Activated T-helper 1 cell treated with Interleukin-2 at 50 U/mL for 16 hours (primary cell): Measurements from ENCODE around the gene KIF22.
A peak's percentile ranks its signal among the peaks of the same experiment; 100 is the strongest.
"Not testable (repeated sequence)": the region's sequence is repeated elsewhere in the genome, so short reads cannot be mapped to it uniquely, and the experiment has no call there.

ENCODE experiments used
- DNase-seq: peaks from one replicate; pipeline ENCODE4 v3.0.0-alpha.2; 2020; ENCODE audit warnings: low read depth

Gene KIF22

GRCh38 chr16:29790183-29790948, at the start of gene KIF22:
TSS of gene KIF22 (plus strand) at chr16:29790751. CDS start at chr16:29790760, 9 bp downstream.
- peak; percentile 100 for DNase-seq

GRCh38 chr16:29742683-29743275, 47.8 kb upstream of the KIF22 start:
- no peak for DNase-seq

GRCh38 chr16:29743475-29743826, 47.1 kb upstream of the KIF22 start:
- DNase-seq, result no peak

GRCh38 chr16:29743827-29744531, 46.6 kb upstream of the KIF22 start:
- DNase-seq, result no peak

GRCh38 chr16:29744541-29745101, 45.9 kb upstream of the KIF22 start:
- no peak for DNase-seq

GRCh38 chr16:29745121-29745852, 45.3 kb upstream of the KIF22 start:
- peak; percentile 38 for DNase-seq

GRCh38 chr16:29745853-29746345, 44.7 kb upstream of the KIF22 start, which contains the start of gene C16orf54:
TSS of gene C16orf54 (minus strand) at chr16:29745990. CDS start at chr16:29744951, 1,039 bp downstream.
- DNase-seq, result peak; percentile 90

GRCh38 chr16:29746518-29746917, 44.0 kb upstream of the KIF22 start:
- DNase-seq, result not testable (repeated sequence)

GRCh38 chr16:29747947-29748759, 42.4 kb upstream of the KIF22 start:
- DNase-seq, result no peak

- not testable (repeated sequence) for DNase-seq
Measured at GRCh38 chr16:29748760-29749149, 41.8 kb upstream of the KIF22 start.

- DNase-seq, result no peak
Measured at GRCh38 chr16:29753516-29753915, 37.0 kb upstream of the KIF22 start.

- no peak for DNase-seq
Measured at GRCh38 chr16:29756654-29757053, 33.9 kb upstream of the KIF22 start.

GRCh38 chr16:29757086-29757485, 33.5 kb upstream of the KIF22 start:
- not testable (repeated sequence) for DNase-seq

GRCh38 chr16:29757950-29758466, 32.5 kb upstream of the KIF22 start:
- DNase-seq, result no peak

- no peak for DNase-seq
Measured at GRCh38 chr16:29760567-29761279, 29.8 kb upstream of the KIF22 start.

- not testable (repeated sequence) for DNase-seq
Measured at GRCh38 chr16:29761280-29761651, 29.3 kb upstream of the KIF22 start.

- DNase-seq, result no peak
Measured at GRCh38 chr16:29761882-29762281, 28.7 kb upstream of the KIF22 start.

- no peak for DNase-seq
Measured at GRCh38 chr16:29763326-29763725, 27.2 kb upstream of the KIF22 start.

- no peak for DNase-seq
Measured at GRCh38 chr16:29765167-29766032, 25.2 kb upstream of the KIF22 start.
